HG02759 (cell line): ENCODE results near the gene NPDC1.
A peak's percentile ranks its signal among the peaks of the same experiment; 100 is the strongest.

Source experiments
- ATAC-seq: cut with Tn5 transposase; IDR thresholded peaks from one replicate; pipeline ENCODE4 v1.9.1; 2021; ENCODE audit warnings: mild to moderate bottlenecking, moderate library complexity; ENCODE audit not compliant: unreplicated experiment

NPDC1 gene

DNA sequence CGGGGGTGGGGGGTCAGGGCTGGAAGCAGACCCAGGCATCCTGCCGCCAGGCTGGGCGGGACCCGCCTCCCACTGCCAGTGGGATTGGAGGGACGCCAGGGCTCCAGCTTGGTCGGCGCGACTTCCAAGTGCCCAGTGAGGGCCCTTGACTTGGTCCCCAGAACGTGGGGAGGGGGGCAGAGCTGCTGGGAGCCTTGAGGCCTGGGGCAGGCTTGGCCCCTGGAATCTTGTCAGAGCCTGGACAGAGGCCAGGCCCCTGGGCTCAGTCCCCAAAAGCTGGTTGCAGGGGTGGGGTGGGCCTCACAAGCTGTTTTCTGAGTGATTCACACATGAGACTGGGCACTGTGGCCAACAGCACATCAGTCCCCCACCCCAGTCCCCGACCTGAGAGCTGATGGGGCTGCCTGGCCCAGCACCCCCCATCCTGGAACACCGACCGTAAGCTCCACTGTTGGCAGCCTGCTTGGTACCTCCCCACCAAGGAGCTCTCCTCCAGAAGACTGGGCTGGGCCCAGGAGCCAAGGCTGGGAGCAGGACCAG lies 50.1 kb downstream of the NPDC1 start:
- no peak for ATAC-seq

DNA sequence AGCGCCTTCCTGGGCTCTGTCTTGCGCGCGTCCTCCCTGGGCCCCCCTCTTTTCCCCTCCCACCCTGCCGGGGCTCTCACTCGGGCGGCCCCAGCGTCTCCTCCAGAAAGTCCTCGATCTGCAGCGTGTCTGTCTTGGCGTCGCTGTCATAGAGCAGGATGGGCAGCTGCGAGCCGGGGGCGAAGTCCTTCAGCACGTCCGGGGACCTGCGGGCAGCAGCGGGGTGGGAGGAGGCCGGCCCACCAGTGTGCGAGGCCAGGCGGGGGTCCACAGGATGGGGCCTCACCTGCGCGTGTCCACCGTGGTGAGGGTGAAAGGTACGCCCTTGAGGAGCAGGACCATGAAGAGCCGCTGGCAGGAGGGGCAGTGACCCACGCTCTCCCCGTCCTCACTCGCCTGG lies 50.6 kb downstream of the NPDC1 start:
- no peak for ATAC-seq

DNA sequence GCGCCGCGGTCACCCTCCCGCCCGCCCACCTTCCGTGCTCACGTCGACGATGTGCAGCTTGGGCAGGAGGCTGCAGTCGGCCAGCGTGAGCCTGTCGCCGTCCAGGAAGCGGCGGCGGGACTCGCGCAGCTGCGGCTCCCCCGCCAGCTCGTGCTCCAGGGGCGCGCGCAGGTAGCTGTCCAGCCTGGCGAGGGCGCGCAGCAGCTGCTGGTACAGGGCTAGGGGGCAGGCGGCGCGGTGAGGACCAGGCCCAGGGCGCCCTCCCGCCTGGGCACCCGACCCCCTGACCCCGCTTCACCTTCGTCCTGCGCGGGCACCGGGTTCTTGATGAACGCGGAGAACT lies 51.1 kb downstream of the NPDC1 start:
- ATAC-seq, result no peak

DNA sequence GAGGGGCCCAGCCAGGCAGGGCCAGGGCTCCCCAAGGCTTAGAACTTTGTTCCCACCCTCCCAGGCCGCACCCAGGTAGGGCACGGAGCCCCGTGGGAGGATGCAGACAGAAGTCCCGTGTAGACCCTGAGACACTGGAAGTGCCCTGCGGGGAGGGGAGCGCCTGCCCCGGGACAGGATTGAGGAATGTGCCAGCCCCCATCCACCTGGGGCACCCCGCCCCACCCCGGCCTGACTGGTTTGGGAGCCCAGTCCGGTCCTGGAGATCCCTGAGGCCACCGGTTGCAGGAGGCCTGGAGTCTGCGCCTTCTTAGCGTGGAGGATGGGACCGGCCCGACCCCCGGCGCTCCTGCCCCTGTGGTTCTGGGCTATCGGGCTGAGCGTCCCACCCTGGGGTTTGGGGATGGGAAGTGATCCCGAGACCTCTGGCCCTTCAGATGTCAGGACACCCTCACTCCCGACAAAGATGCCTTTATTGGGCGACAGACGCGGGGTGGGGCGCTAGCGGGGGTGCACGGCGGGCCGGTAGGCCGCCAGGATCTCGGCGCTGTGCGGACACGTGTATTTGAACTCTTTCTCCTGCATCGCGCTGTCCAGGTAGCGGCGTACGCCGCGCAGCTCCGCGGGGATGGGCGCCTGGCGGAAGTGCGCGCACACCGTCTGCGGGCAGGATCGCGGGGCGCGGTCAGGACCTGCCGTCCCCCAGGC lies 51.6 kb downstream of the NPDC1 start:
- ATAC-seq, result no peak

DNA sequence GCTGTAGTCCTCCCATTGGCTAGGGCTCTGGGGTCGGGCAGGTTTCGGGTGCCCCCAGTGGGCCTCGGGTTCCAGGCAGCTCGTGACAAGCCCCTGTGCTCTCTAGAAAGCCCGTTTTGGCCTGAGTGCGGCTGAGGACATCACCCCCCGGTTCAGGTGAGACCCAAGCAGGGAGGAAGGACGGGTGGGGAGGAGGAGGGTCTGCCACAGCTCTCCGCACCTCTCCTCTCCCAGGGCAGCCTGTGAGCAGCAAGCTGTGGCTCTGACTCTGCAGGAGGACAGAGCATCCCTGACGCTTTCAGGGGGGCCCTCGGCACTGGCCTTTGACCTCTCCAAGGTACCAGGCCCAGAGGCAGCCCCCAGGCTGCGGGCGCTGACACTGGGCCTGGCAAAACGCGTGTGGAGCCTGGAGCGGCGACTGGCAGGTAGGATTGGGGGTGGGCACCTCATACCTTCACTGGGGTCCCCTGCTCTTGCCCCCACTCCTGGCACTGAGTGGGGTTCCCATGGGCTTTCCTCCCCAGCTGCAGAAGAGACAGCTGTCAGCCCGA lies 53.1 kb downstream of the NPDC1 start:
- ATAC-seq, result no peak

DNA sequence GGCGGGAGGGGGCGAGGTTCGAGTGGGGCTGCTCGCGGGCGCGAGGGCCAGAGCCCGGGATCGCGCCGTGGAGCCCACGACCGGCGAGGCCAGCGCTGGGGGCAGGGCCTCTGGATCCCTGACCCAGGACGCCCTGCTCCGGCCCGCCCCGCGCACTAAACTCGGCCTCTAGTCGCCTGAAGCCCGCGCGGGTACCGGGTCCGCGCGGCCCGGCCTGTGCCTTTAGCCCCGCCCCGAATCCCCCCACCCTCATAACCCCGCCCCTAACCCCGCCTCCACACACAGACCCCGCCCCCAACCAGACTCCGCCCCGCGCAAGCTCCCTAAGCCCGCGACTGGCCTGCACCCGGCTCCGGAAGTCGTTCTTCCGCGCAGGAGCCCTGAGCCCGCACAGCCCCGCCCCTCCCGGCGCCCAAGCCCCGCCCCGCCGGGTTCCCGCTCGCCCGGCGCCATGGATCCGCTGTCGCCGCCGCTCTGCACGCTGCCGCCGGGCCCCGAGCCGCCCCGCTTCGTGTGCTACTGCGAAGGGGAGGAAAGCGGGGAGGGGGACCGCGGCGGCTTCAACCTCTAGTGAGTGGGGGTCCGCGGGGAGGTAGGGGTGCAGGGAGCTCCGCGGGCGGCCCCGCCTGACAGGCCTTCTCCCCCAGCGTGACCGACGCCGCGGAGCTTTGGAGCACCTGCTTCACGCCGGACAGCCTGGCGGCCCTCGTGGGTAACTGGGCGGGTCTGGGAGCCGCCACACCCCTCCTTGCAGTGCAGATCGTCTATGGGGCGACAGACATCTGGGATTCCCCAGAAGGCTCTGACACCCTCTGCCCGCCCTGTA lies 53.8 kb downstream of the NPDC1 start, which contains the start of gene PAXX:
Gene PAXX (plus strand): TSS at position 430 of the 826 bp plus-strand sequence. CDS start 22 bp downstream, at position 452.
- ATAC-seq, result peak; percentile 93

DNA sequence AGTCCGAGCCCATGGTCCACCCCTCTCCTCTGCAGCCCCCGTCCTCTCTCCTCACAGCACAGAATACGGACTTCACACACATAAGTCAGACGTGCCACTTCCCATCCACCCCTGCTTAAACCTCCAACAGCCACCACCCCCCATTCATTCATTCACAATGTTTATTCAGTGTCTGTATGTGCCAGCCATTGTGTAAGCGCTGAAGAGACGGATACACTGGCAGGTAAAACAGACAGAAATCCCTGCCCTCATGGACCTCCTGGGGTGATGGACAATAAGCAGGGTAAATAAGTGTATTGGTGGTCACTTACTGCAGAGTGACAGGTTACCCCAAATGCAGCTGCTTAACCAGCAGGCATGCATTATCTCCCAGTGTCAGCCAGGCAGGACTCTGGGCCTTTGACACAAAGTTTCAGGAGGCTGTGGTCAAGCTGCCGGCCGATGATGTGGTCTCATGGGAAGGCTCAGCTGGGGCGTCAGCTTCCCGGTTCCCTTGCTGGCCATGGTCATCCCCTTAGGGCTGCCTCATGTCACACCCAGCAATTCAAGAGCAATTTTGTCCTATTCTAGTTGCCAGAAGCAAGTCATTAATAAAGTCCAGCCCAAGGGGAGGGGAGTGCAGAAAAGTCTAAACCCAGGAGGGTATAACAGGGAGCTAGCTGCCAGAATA lies 55.6 kb downstream of the NPDC1 start:
- no peak for ATAC-seq
